C4-2B (cell line): ENCODE measurements around the gene SETBP1.

Experiments used
- CTCF ChIP-seq: fragments of 450-650 bp; conservative IDR thresholded peaks from 2 replicates; pipeline ENCODE4 v1.5.1; 2017; ENCODE audit warnings: mild to moderate bottlenecking
- ZFX ChIP-seq: fragments of 450-650 bp; IDR thresholded peaks from 2 replicates; pipeline ENCODE4 v1.6.1; 2017

DNA sequence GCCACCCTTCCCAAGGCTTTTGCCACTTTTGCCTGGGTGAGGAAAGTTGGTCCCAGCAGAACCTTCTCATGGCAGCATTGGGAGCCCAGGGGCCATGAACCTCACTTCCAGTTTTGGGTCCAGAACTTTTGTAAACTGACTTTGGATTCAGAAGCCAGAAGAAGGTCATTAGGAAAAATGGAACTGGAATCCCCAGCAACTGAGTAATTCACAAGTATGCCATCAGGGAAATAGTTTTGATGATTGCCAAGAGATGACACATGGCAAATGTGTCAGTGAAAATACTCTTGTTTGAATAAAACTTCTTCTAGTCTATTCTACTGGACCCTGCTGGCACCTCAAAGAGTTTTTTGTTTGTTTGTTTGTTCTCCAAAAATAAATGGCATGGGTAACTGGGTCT is 203.7 kb downstream of the SETBP1 start:
- TF ChIP-seq CTCF (no peak), ZFX (no peak)
